Measurements from ENCODE around the gene BDKRB2. TPM values are rescaled to one million over a fixed set of nuclear protein-coding genes. Genes with fewer than 3 reads are reported as not detected.

The BDKRB2 gene
- total and polyA plus RNA-seq, 2 of the 4 experiments (the other 2 are of a cell fraction), result 60.9 to 73.1 TPM

- Histone ChIP-seq H3K14ac (replicated peaks; ENCODE audit: low read depth, low read length) (no peak overlapping the region), H2BK15ac (ENCODE audit: low read depth, low read length) (no peak overlapping the region), H3K27ac (ENCODE audit: insufficient read depth, low read length) (0 out of 2 replicates have a peak overlapping the region, but pooled peaks have one; percentile 0), H2AK5ac (ENCODE audit: low read depth, low read length) (no peak overlapping the region), H4K8ac (ENCODE audit: low read depth in 2 of 2, low read length in 2 of 2) (no peak overlapping the region), H2AFZ (replicated peaks; ENCODE audit: low read length, poor library complexity) (no peak overlapping the region), H3K4me1 (ENCODE audit: control insufficient read depth, insufficient read depth, low read length) (peaks cover 10% of the 10 kb centered on the region), H3K27me3 (ENCODE audit: control insufficient read depth, insufficient read depth, low read length) (no peaks in the 10 kb centered on the region), H3K9me3 (ENCODE audit: control insufficient read depth, insufficient read depth, low read length) (no peaks in the 10 kb centered on the region), H3K4me3 (ENCODE audit: insufficient read depth, low read depth, low read length) (no peak overlapping the region), H4K91ac (ENCODE audit: insufficient read depth, low read depth, low read length) (no peak overlapping the region), H3K56ac (ENCODE audit: extremely low read depth, insufficient read depth, low read length) (no peak overlapping the region), H2BK5ac (ENCODE audit: low read depth, low read length, poor library complexity, severe bottlenecking) (no peak overlapping the region), H3K23ac (ENCODE audit: low read depth, low read length) (peak overlapping the region; percentile 35; the same call in 1 of the 2 replicates), H3K79me1 (ENCODE audit: low read depth in 1 of 2, low read length in 2 of 2) (peaks cover 44 to 80% of the 10 kb centered on the region in 2 experiments), H4K5ac (ENCODE audit: low read depth, low read length) (no peak overlapping the region), H3K9ac (ENCODE audit: low read depth, low read length) (no peak overlapping the region), H2BK20ac (ENCODE audit: low read depth, low read length) (no peak overlapping the region), H2AK9ac (replicated peaks; ENCODE audit: low read depth, low read length, poor library complexity) (peak overlapping the region; percentile 42), H3K36me3 (ENCODE audit: control insufficient read depth, insufficient read depth, low read length) (peaks cover 93% of the 10 kb centered on the region), H3K9me1 (ENCODE audit: insufficient read depth, low read length) (peaks cover 22% of the 10 kb centered on the region), H3K18ac (ENCODE audit: low read depth, low read length) (no peak overlapping the region), H3K4me2 (ENCODE audit: low read depth, low read length) (no peak overlapping the region), H2BK120ac (ENCODE audit: low read depth, low read length) (no peak overlapping the region), H4K20me1 (ENCODE audit: insufficient read depth, low read length) (peaks cover 9% of the 10 kb centered on the region), H3K4ac (ENCODE audit: low read depth, low read length) (no peak overlapping the region)
- DNase-seq, result no peak
- CTCF ChIA-PET, result no interaction called here
- 100% methylated on average over 2 of the region's 7 CpGs; no CpG with 5 or more reads in 1 of the 2 experiments for WGBS, 2 experiments (ENCODE audit: extremely low coverage in 2 of 2, insufficient read length in 1 of 2)
- intact Hi-C loops (cut with micrococcal nuclease), result no loop called here
- POLR2A ChIA-PET (ENCODE audit: unreplicated experiment), result no interaction called here
- no TSS peak for BruUV-seq (replicated peaks)
- dilution Hi-C loops (cut with HindIII; ENCODE audit: low sequenced_read_pairs, unreplicated experiment), result no loop called here
- TF ChIP-seq RCOR1 (IDR thresholded peaks at IDR 0.05; ENCODE audit: insufficient replicate concordance, low read length) (no peak), POLR2A (IDR thresholded peaks at IDR 0.05; ENCODE audit: low read depth, low read length) (no peak), BHLHE40 (IDR thresholded peaks at IDR 0.05; ENCODE audit: low read depth, low read length) (no peak), MAFK (IDR thresholded peaks at IDR 0.05; ENCODE audit: low read depth, low read length) (no peak), USF2 (IDR thresholded peaks at IDR 0.05; ENCODE audit: low read depth, low read length) (no peak), RFX5 (IDR thresholded peaks at IDR 0.05; ENCODE audit: low read depth, low read length) (no peak)
- ATAC-seq (ENCODE audit: low read depth), result no peak
- in situ Hi-C loops (cut with MboI; ENCODE audit: low sequenced_read_pairs), result no loop called here
Measured at GRCh38 chr14:96238676-96239265, 34.1 kb downstream of the BDKRB2 start.

All from IMR-90 (cell line).